CD4-positive, alpha-beta T cell treated with Interferon gamma for 1 hour (primary cell): ENCODE results near the gene AP3D1.

Source experiments
- DNase-seq: peaks from one replicate; pipeline ENCODE4 v3.0.0-alpha.2; 2020

The AP3D1 gene

GRCh38 chr19:2180881-2181632, 29.7 kb upstream of the AP3D1 start:
- DNase-seq: no peak

- no peak for DNase-seq
These were observed 28.7 kb upstream of the AP3D1 start for GRCh38 chr19:2180114-2180513.

- no peak for DNase-seq
These were observed 27.7 kb upstream of the AP3D1 start for GRCh38 chr19:2179095-2179494.

GRCh38 chr19:2176337-2176994, 25.1 kb upstream of the AP3D1 start:
- no peak for DNase-seq

- DNase-seq: no peak
These were observed 24.4 kb upstream of the AP3D1 start for GRCh38 chr19:2175742-2176141.

- no peak for DNase-seq
These were observed 22.6 kb upstream of the AP3D1 start for GRCh38 chr19:2173767-2174577.

GRCh38 chr19:2173388-2173766, 22.0 kb upstream of the AP3D1 start:
- no peak for DNase-seq

- peak; percentile 81 for DNase-seq
These were observed 20.2 kb upstream of the AP3D1 start for GRCh38 chr19:2171349-2172145.

GRCh38 chr19:2170987-2171348, 19.6 kb upstream of the AP3D1 start:
- no peak for DNase-seq

- no peak for DNase-seq
These were observed 18.9 kb upstream of the AP3D1 start for GRCh38 chr19:2170219-2170618.

- peak; percentile 89 for DNase-seq
These were observed 17.5 kb upstream of the AP3D1 start for GRCh38 chr19:2168619-2169424.

GRCh38 chr19:2167896-2168618, 16.7 kb upstream of the AP3D1 start:
- DNase-seq: peak; percentile 85

- no peak for DNase-seq
These were observed 15.7 kb upstream of the AP3D1 start for GRCh38 chr19:2166741-2167738.

GRCh38 chr19:2164020-2164998, 12.9 kb upstream of the AP3D1 start:
- no peak for DNase-seq

- no peak for DNase-seq
These were observed 9.0 kb upstream of the AP3D1 start for GRCh38 chr19:2160379-2160778.

- DNase-seq: no peak
These were observed 6.1 kb upstream of the AP3D1 start for GRCh38 chr19:2157452-2157851.

- DNase-seq: no peak
These were observed 3.3 kb upstream of the AP3D1 start for GRCh38 chr19:2154587-2155075.

GRCh38 chr19:2150794-2151338, 500 bp downstream of the AP3D1 start:
- no peak for DNase-seq
